H9 (cell line): Measurements from ENCODE around the gene DDX24. TPM values are rescaled to one million over a fixed set of nuclear protein-coding genes. Genes with fewer than 3 reads are reported as not detected.

ENCODE experiments used
- DNase-seq: peaks from one replicate; pipeline ENCODE4 v3.0.0-alpha.2; 2017
- H2AFZ ChIP-seq: one replicate; pipeline ENCODE4 v1.6.1; 2013; ENCODE audit warnings: mild to moderate bottlenecking, low read length, control low read depth, moderate library complexity
- H2AK5ac ChIP-seq: 2 replicates; pipeline ENCODE4 v1.6.1; 2013; ENCODE audit warnings: low read length, control low read depth, mixed read lengths; ENCODE audit not compliant: insufficient read length
- H2BK120ac ChIP-seq: one replicate; pipeline ENCODE4 v1.6.1; 2013; ENCODE audit warnings: low read depth, mild to moderate bottlenecking, low read length, control low read depth, inconsistent platforms; ENCODE audit not compliant: poor library complexity, severe bottlenecking
- H2BK12ac ChIP-seq: 2 replicates; pipeline ENCODE4 v1.6.1; 2013; ENCODE audit warnings: low read length, control low read depth, mixed read lengths, low read depth; ENCODE audit not compliant: insufficient read length
- H2BK15ac ChIP-seq: 2 replicates; pipeline ENCODE4 v1.6.1; 2013; ENCODE audit warnings: low read depth, low read length, control low read depth
- H2BK20ac ChIP-seq: one replicate; pipeline ENCODE4 v1.6.1; 2013; ENCODE audit warnings: low read depth, mild to moderate bottlenecking, low read length, control low read depth, inconsistent platforms; ENCODE audit not compliant: poor library complexity, severe bottlenecking
- H2BK5ac ChIP-seq: 2 replicates; pipeline ENCODE4 v1.6.1; 2013; ENCODE audit warnings: low read length, control low read depth, mixed read lengths; ENCODE audit not compliant: insufficient read length
- H3K14ac ChIP-seq: 2 replicates; pipeline ENCODE4 v1.6.1; 2013; ENCODE audit warnings: low read length, control low read depth; ENCODE audit not compliant: insufficient read depth
- H3K18ac ChIP-seq: 2 replicates; pipeline ENCODE4 v1.6.1; 2013; ENCODE audit warnings: low read depth, mild to moderate bottlenecking, mixed read lengths, low read length, control low read depth; ENCODE audit not compliant: insufficient read length
- H3K23ac ChIP-seq: 2 replicates; pipeline ENCODE4 v1.6.1; 2013; ENCODE audit warnings: low read length, control low read depth, mixed read lengths, low read depth; ENCODE audit not compliant: insufficient read length
- H3K23me2 ChIP-seq: 2 replicates; pipeline ENCODE4 v1.6.1; 2013; ENCODE audit warnings: low read depth, mild to moderate bottlenecking, mixed read lengths, low read length, control low read depth; ENCODE audit not compliant: insufficient read length, poor library complexity, severe bottlenecking
- H3K27ac ChIP-seq: 2 replicates; pipeline ENCODE4 v1.5.1; 2013; ENCODE audit warnings: low read length, control low read depth, mixed read lengths, low read depth; ENCODE audit not compliant: insufficient read length
- H3K27me3 ChIP-seq: 2 replicates; pipeline ENCODE4 v1.6.1; 2013; ENCODE audit warnings: low read length, control low read depth, inconsistent platforms; ENCODE audit not compliant: insufficient read depth
- H3K4ac ChIP-seq: 2 replicates; pipeline ENCODE4 v1.6.1; 2013; ENCODE audit warnings: low read depth, mild to moderate bottlenecking, control low read depth, inconsistent platforms, low read length, moderate library complexity
- H3K4me1 ChIP-seq: 2 replicates; pipeline ENCODE4 v1.6.1; 2013; ENCODE audit warnings: low read length, control low read depth, inconsistent platforms; ENCODE audit not compliant: insufficient read depth
- H3K4me2 ChIP-seq: 2 replicates; pipeline ENCODE4 v1.6.1; 2013; ENCODE audit warnings: low read length, control low read depth, mixed read lengths; ENCODE audit not compliant: insufficient read length, insufficient read depth
- H3K56ac ChIP-seq: 2 replicates; pipeline ENCODE4 v1.6.1; 2013; ENCODE audit warnings: low read depth, mild to moderate bottlenecking, mixed read lengths, low read length, control low read depth; ENCODE audit not compliant: insufficient read length
- H3K79me1 ChIP-seq: 2 replicates; pipeline ENCODE4 v1.6.1; 2013; ENCODE audit warnings: low read depth, mild to moderate bottlenecking, moderate library complexity, low read length, control low read depth, inconsistent platforms; ENCODE audit not compliant: insufficient read depth, poor library complexity, severe bottlenecking
- H3K79me2 ChIP-seq: 2 replicates; pipeline ENCODE4 v1.6.1; 2013; ENCODE audit warnings: low read length, control low read depth, inconsistent platforms; ENCODE audit not compliant: insufficient read depth
- H3K9ac ChIP-seq: 2 replicates; pipeline ENCODE4 v1.6.1; 2013; ENCODE audit warnings: low read length, control low read depth, mixed read lengths; ENCODE audit not compliant: insufficient read length; ENCODE audit errors: extremely low read depth
- H3K9me3 ChIP-seq: one replicate; pipeline ENCODE4 v1.6.1; 2013; ENCODE audit warnings: low read depth, low read length, inconsistent platforms; ENCODE audit not compliant: control insufficient read depth
- H3T11ph ChIP-seq: one replicate; pipeline ENCODE4 v1.6.1; 2013; ENCODE audit warnings: mild to moderate bottlenecking, low read length, control low read depth, inconsistent platforms
- H4K20me1 ChIP-seq: one replicate; pipeline ENCODE4 v1.6.1; 2013; ENCODE audit not compliant: control insufficient read depth, insufficient read length, insufficient read depth
- H4K5ac ChIP-seq: 2 replicates; pipeline ENCODE4 v1.6.1; 2013; ENCODE audit warnings: low read depth, mild to moderate bottlenecking, mixed read lengths, low read length, control low read depth; ENCODE audit not compliant: insufficient read length
- H4K8ac ChIP-seq: replicated peaks from 2 replicates; pipeline ENCODE4 v1.6.1; 2013; ENCODE audit warnings: low read length, control low read depth, mixed read lengths, low read depth; ENCODE audit not compliant: insufficient read length
- H4K91ac ChIP-seq: 2 replicates; pipeline ENCODE4 v1.6.1; 2013; ENCODE audit warnings: low read depth, mild to moderate bottlenecking, moderate library complexity, mixed read lengths, low read length, control low read depth; ENCODE audit not compliant: insufficient read length
- H3K27ac Mint-ChIP-seq, 3 experiments: 2 replicates in 2 of 3; 3 replicates in 1 of 3; pipeline ENCODE4 v1.8.0; 2020 to 2021; ENCODE audit warnings: mixed read lengths in 3 of 3, mild to moderate bottlenecking in 1 of 3, moderate library complexity in 1 of 3
- H3K27me3 Mint-ChIP-seq: 2 replicates; pipeline ENCODE4 v1.8.0; 2021; ENCODE audit warnings: low read depth, mild to moderate bottlenecking, moderate library complexity, mixed read lengths
- H3K36me3 Mint-ChIP-seq, 3 experiments: 2 replicates in 2 of 3; 3 replicates in 1 of 3; pipeline ENCODE4 v1.8.0; 2020 to 2021; ENCODE audit warnings: low read depth in 3 of 3, mixed read lengths in 3 of 3; ENCODE audit not compliant: insufficient read depth in 1 of 3
- H3K4me1 Mint-ChIP-seq, 2 experiments: 2 replicates each; pipeline ENCODE4 v1.8.0; 2020; ENCODE audit warnings: mixed read lengths in 2 of 2
- H3K4me3 Mint-ChIP-seq, 2 experiments: 2 replicates in 1 of 2; 3 replicates in 1 of 2; pipeline ENCODE4 v1.8.0; 2020 to 2021; ENCODE audit warnings: mild to moderate bottlenecking in 2 of 2, mixed read lengths in 2 of 2, moderate library complexity in 1 of 2
- H3K9me3 Mint-ChIP-seq, 2 experiments: 2 replicates in 1 of 2; 3 replicates in 1 of 2; pipeline ENCODE4 v1.8.0; 2020; ENCODE audit warnings: mild to moderate bottlenecking in 2 of 2, mixed read lengths in 2 of 2, moderate library complexity in 1 of 2
- WGBS: extraction: QIAGEN DNeasy Blood & Tissue Kit; methylation state at CpG from one replicate; pipeline ENCODE4 v1.1.7; 2013; ENCODE audit warnings: missing lambda C conversion rate, low lambda C conversion rate, mixed read lengths; ENCODE audit not compliant: insufficient read length; ENCODE audit errors: extremely low coverage; 5-methylcytosine and 5-hydroxymethylcytosine counted together
- total RNA-seq: library from RNA; stranded (reverse); gene quantifications from 2 replicates; pipeline ENCODE4 v1.2.1, GENCODE V29; 2021
- TF ChIP-seq, protein P1 (sequence below): fragments of 200-600 bp; sonication (generic); conservative IDR thresholded peaks from 3 replicates; pipeline ENCODE4 v1.8.0; 2021; ENCODE audit warnings: antibody characterized with exemption, mild to moderate bottlenecking

DDX24 gene
- total RNA-seq, 1 experiment from 2014 or later = 172 TPM

- peaks cover 8% of the 10 kb centered on the region; the same call in 1 of the 2 replicates for H3K79me2 ChIP-seq
- no peak overlapping the region for H3K9ac ChIP-seq
- H2AFZ ChIP-seq = no peak overlapping the region
- H3K18ac ChIP-seq = no peak overlapping the region
- TF ChIP-seq, protein P1, sequence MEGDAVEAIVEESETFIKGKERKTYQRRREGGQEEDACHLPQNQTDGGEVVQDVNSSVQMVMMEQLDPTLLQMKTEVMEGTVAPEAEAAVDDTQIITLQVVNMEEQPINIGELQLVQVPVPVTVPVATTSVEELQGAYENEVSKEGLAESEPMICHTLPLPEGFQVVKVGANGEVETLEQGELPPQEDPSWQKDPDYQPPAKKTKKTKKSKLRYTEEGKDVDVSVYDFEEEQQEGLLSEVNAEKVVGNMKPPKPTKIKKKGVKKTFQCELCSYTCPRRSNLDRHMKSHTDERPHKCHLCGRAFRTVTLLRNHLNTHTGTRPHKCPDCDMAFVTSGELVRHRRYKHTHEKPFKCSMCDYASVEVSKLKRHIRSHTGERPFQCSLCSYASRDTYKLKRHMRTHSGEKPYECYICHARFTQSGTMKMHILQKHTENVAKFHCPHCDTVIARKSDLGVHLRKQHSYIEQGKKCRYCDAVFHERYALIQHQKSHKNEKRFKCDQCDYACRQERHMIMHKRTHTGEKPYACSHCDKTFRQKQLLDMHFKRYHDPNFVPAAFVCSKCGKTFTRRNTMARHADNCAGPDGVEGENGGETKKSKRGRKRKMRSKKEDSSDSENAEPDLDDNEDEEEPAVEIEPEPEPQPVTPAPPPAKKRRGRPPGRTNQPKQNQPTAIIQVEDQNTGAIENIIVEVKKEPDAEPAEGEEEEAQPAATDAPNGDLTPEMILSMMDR = peak; percentile 28; the same call in 2 of the 3 replicates
- no peak overlapping the region for H2BK120ac ChIP-seq
- Mint-ChIP-seq H3K9me3 (peaks cover 25 to 38% of the 10 kb centered on the region in 2 experiments), H3K27me3 (no peaks in the 10 kb centered on the region), H3K4me1 (peaks cover 45 to 46% of the 10 kb centered on the region in 2 experiments), H3K27ac (peak overlapping the region; percentile 26 to 87 (median 65); a peak in 6 of 7 replicates), H3K36me3 (peaks cover 40 to 54% (median 43%) of the 10 kb centered on the region in 3 experiments), H3K4me3 (no peak overlapping the region)
- no peak overlapping the region for H3K4ac ChIP-seq
- H2AK5ac ChIP-seq = no peak overlapping the region
- H3K23me2 ChIP-seq = no peaks in the 10 kb centered on the region
- DNase-seq = no peak
- H4K91ac ChIP-seq = no peak overlapping the region
- H3K23ac ChIP-seq = no peak overlapping the region
- H3K79me1 ChIP-seq = peaks cover 10% of the 10 kb centered on the region
- H4K8ac ChIP-seq = no peak overlapping the region
- H3K4me1 ChIP-seq = peaks cover 5% of the 10 kb centered on the region; the same call in 1 of the 2 replicates
- H2BK12ac ChIP-seq = no peak overlapping the region
- WGBS = no CpG with 5 or more reads among the region's 8 CpGs
- no peaks in the 10 kb centered on the region for H3K27me3 ChIP-seq
- H4K5ac ChIP-seq = no peak overlapping the region
- H4K20me1 ChIP-seq = no peaks in the 10 kb centered on the region
- H2BK15ac ChIP-seq = no peak overlapping the region
- H3K56ac ChIP-seq = no peak overlapping the region
- H3K14ac ChIP-seq = no peak overlapping the region
- H2BK5ac ChIP-seq = no peak overlapping the region
- H3K9me3 ChIP-seq = no peaks in the 10 kb centered on the region
- H2BK20ac ChIP-seq = no peak overlapping the region
- no peak overlapping the region for H3T11ph ChIP-seq
- H3K4me2 ChIP-seq = no peak overlapping the region
- H3K27ac ChIP-seq = no peak overlapping the region
These were observed 14.8 kb downstream of the DDX24 start for GRCh38 chr14:94066089-94066676.
